Smooth muscle cell (in vitro differentiated cells): ENCODE measurements around the gene PPP1R9B. TPM values are rescaled to one million over a fixed set of nuclear protein-coding genes. Genes with fewer than 3 reads are reported as not detected.

Experiments used
- DNase-seq: peaks from one replicate; lab custom pipeline; 2025; ENCODE audit not compliant: unreplicated experiment; lab: John Stamatoyannopoulos, UW
- H2AFZ ChIP-seq: fragments of 200-600 bp; sonication (generic); 2 replicates; pipeline ENCODE4 v1.6.0; 2016; ENCODE audit warnings: antibody characterized with exemption, low read depth, mild to moderate bottlenecking
- H3F3A ChIP-seq: fragments of 200-600 bp; sonication (generic); 2 replicates; pipeline ENCODE4 v1.6.0; 2017; ENCODE audit warnings: antibody characterized with exemption, low read depth
- H3K27ac ChIP-seq: fragments of 200-600 bp; sonication (generic); 2 replicates; pipeline ENCODE4 v1.5.1; 2016; ENCODE audit warnings: low read depth, mild to moderate bottlenecking
- H3K27me3 ChIP-seq: fragments of 200-600 bp; sonication (generic); 2 replicates; pipeline ENCODE4 v1.6.1; 2016; ENCODE audit warnings: low read depth, mild to moderate bottlenecking
- H3K36me3 ChIP-seq: fragments of 200-600 bp; sonication (generic); 2 replicates; pipeline ENCODE4 v1.5.1; 2016; ENCODE audit warnings: low read depth
- H3K4me1 ChIP-seq: fragments of 200-600 bp; sonication (generic); 2 replicates; pipeline ENCODE4 v1.5.1; 2016; ENCODE audit warnings: low read depth
- H3K4me2 ChIP-seq: fragments of 200-600 bp; sonication (generic); 2 replicates; pipeline ENCODE4 v1.6.0; 2016; ENCODE audit warnings: mild to moderate bottlenecking
- H3K4me3 ChIP-seq: fragments of 200-600 bp; sonication (generic); 2 replicates; pipeline ENCODE4 v1.5.1; 2016; ENCODE audit warnings: mild to moderate bottlenecking
- H3K79me2 ChIP-seq: fragments of 200-600 bp; sonication (generic); 2 replicates; pipeline ENCODE4 v1.6.0; 2016; ENCODE audit warnings: low read depth, mild to moderate bottlenecking
- H3K9ac ChIP-seq: fragments of 200-600 bp; sonication (generic); 2 replicates; pipeline ENCODE4 v1.6.0; 2016; ENCODE audit warnings: low read depth
- H3K9me3 ChIP-seq: fragments of 200-600 bp; sonication (generic); replicated peaks from 2 replicates; pipeline ENCODE4 v1.5.1; 2016; ENCODE audit warnings: low read depth
- H4K20me1 ChIP-seq: fragments of 200-600 bp; sonication (generic); 2 replicates; pipeline ENCODE4 v1.6.0; 2016; ENCODE audit warnings: low read depth
- WGBS: methylation state at CpG from one replicate; pipeline ENCODE4 v1.1.7; 2016; ENCODE audit warnings: low lambda C conversion rate; 5-methylcytosine and 5-hydroxymethylcytosine counted together
- polyA plus RNA-seq: library from polyadenylated mRNA; unstranded; fragments of >200 nt; fragmentation: Nextera tagmentation; extraction: Ambion mirVana; gene quantifications from 2 replicates; pipeline ENCODE4 v1.2.1, GENCODE V29; 2016
- total RNA-seq: library from RNA; depleted of rRNA; stranded (reverse); fragments of >200 nt; gene quantifications from 2 replicates; pipeline ENCODE4 v1.2.3, GENCODE V29; 2014
- TF ChIP-seq, protein P1 (sequence below): fragments of 200-600 bp; sonication (generic); IDR thresholded peaks from 2 replicates; pipeline ENCODE4 v1.5.1; 2017; ENCODE audit warnings: borderline replicate concordance, mild to moderate bottlenecking, antibody characterized with exemption; ENCODE audit not compliant: insufficient read depth, poor library complexity, severe bottlenecking

The PPP1R9B gene
- total and polyA plus RNA-seq, 2 experiments from 2014 or later, result 6.7 to 20.8 TPM

DNA sequence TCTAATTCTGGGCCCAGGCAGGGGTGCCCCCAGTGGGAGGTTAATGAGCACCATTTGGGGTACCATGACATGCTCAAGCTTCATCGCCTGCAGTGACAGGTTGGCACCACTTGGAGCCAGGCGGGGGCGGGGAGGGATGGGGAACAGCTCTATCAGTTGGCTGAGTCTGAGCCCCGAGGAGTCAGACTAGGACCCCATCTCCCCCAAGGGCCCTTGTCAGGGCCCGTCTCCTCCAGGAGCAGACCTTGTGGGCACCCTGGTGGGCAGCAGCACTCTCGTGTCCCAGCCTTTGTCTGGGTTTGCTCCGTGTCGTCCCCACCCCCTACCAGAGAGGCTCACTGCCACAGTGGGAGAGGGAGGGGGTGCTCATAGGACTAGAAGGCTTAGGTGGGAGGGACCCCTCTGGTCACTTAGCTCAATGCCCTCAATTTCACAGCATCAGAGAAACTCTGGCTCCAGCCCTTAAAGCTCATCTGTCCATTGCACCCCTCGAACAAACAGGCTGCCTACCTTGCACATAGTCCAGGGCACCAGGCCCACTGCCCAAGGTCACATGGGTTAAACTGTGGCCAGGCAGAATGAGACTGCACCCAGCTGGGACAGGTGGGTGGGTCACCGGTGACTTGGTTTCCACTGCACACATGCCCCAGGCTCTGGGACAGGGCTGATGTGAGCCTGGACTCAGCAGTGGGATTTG lies 4.1 kb downstream of the PPP1R9B start:
- H3K4me1 ChIP-seq, result peaks cover 23% of the 10 kb centered on the region
- no peak overlapping the region for H2AFZ ChIP-seq
- H3K9ac ChIP-seq, result no peak overlapping the region
- TF ChIP-seq, protein P1, sequence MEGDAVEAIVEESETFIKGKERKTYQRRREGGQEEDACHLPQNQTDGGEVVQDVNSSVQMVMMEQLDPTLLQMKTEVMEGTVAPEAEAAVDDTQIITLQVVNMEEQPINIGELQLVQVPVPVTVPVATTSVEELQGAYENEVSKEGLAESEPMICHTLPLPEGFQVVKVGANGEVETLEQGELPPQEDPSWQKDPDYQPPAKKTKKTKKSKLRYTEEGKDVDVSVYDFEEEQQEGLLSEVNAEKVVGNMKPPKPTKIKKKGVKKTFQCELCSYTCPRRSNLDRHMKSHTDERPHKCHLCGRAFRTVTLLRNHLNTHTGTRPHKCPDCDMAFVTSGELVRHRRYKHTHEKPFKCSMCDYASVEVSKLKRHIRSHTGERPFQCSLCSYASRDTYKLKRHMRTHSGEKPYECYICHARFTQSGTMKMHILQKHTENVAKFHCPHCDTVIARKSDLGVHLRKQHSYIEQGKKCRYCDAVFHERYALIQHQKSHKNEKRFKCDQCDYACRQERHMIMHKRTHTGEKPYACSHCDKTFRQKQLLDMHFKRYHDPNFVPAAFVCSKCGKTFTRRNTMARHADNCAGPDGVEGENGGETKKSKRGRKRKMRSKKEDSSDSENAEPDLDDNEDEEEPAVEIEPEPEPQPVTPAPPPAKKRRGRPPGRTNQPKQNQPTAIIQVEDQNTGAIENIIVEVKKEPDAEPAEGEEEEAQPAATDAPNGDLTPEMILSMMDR, result no peak
- no peak for DNase-seq
- no peaks in the 10 kb centered on the region for H3K27me3 ChIP-seq
- H3K79me2 ChIP-seq, result peaks cover 72% of the 10 kb centered on the region
- no peak overlapping the region for H3K4me3 ChIP-seq
- WGBS, result 96% methylated on average over 7 of the region's 10 CpGs
- peak overlapping the region; percentile 98 for H3K4me2 ChIP-seq
- H3K27ac ChIP-seq, result no peak overlapping the region
- H4K20me1 ChIP-seq, result peaks cover 85% of the 10 kb centered on the region
- no peaks in the 10 kb centered on the region for H3F3A ChIP-seq
- H3K9me3 ChIP-seq, result no peaks in the 10 kb centered on the region
- H3K36me3 ChIP-seq, result no peaks in the 10 kb centered on the region

DNA sequence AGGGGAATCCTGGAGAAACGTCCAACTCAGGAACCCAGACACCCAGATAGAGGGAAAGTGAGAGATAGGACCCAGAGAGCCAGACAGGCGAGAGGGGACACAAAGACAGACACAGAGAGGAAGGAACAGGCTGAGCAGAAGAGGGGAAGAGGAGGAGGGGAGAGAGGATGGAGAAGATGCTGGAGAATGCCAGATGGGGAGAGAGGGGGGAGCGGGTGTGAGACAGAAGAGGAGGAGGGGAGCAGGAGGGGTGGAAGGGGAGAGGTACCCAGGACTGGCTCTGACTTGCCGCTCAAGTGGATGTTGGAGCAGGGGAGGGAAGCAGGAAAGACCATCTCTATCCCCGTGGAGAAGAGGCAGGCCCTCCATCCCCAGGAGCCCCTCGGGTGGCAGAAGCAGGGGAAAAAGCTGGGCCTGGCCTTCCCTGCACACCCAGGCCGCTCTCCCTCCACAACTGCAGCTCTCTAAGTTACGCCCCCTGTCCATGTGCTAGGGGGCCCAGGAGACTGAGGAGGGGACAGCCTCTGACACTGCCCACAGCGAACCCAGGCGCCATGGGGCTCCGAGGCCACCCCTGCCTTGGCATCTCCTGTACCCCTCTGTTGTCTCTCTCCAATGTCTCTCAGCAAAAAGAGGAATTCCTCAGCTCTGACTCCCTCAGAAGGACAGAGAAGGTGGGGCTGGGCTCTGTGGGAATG lies 4.8 kb downstream of the PPP1R9B start:
- no peaks in the 10 kb centered on the region for H3F3A ChIP-seq
- no peak overlapping the region for H2AFZ ChIP-seq
- no peak for DNase-seq
- H3K4me1 ChIP-seq, result peaks cover 23% of the 10 kb centered on the region
- H3K27me3 ChIP-seq, result no peaks in the 10 kb centered on the region
- H3K4me3 ChIP-seq, result no peak overlapping the region
- H3K79me2 ChIP-seq, result peaks cover 71% of the 10 kb centered on the region
- H3K4me2 ChIP-seq, result no peak overlapping the region
- H3K9ac ChIP-seq, result no peak overlapping the region
- H4K20me1 ChIP-seq, result peaks cover 92% of the 10 kb centered on the region
- TF ChIP-seq, protein P1, result no peak
- WGBS, result 92% methylated on average over 8 of the region's 11 CpGs
- H3K36me3 ChIP-seq, result no peaks in the 10 kb centered on the region
- H3K27ac ChIP-seq, result no peak overlapping the region
- no peaks in the 10 kb centered on the region for H3K9me3 ChIP-seq

DNA sequence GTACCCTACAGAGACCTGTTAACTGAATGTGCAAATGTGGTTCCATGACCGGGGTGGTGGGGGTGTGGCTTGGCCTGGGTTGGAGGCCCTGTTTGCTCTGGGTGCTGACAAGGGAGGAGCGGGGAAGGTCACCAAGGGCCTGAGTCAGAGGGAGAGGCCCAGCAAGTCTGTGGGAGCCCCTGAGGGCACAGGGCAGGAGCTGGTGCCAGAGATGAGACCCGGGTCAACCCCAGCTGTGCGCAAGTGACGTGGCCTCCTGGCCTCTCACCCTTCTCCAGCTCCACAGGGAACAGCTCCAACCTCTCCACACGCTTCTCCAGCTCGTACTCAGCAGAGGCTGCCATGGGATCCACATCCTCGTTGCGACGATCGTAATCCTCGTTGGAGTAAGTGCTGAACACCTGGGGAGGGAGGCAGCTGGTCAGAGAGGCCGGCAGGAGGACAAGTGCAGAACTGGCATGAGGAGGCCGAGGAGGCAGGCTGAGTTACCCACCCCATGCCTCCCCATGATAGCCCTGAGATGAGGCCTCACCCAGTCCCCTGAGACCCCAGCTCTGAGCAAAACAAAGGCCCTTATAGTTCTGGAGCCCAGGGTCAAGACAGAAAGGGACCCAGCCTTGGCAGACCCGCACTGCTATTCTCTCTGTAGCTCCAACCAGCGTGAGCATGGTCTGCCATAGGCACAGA lies 5.5 kb downstream of the PPP1R9B start:
- Histone ChIP-seq H4K20me1 (peaks cover 99% of the 10 kb centered on the region), H3K79me2 (peaks cover 64% of the 10 kb centered on the region), H3F3A (no peaks in the 10 kb centered on the region), H3K9me3 (no peaks in the 10 kb centered on the region), H2AFZ (no peak overlapping the region), H3K9ac (no peak overlapping the region), H3K4me2 (no peak overlapping the region), H3K27ac (no peak overlapping the region), H3K4me1 (peaks cover 23% of the 10 kb centered on the region), H3K4me3 (no peak overlapping the region), H3K36me3 (no peaks in the 10 kb centered on the region), H3K27me3 (no peaks in the 10 kb centered on the region)
- WGBS, result 88% methylated on average over 16 of the region's 16 CpGs
- DNase-seq, result no peak
- TF ChIP-seq, protein P1, result no peak
